MM.1S (cell line): ENCODE measurements around the gene LY9.

Experiments used
- EZH2 ChIP-seq: fragments of 300-600 bp; sonication (generic); optimal IDR thresholded peaks from 2 replicates; pipeline ENCODE3; 2017; ENCODE audit warnings: low read depth, mild to moderate bottlenecking, antibody characterized with exemption, low read length, mixed read lengths
- EZH2phosphoT487 ChIP-seq: fragments of 300-600 bp; sonication (generic); IDR thresholded peaks from 2 replicates; pipeline ENCODE4 v1.6.1; 2018; ENCODE audit warnings: antibody characterized with exemption, low read length
- TF ChIP-seq, protein P1 (sequence below): fragments of 300-600 bp; sonication (generic); IDR thresholded peaks from 2 replicates; pipeline ENCODE4 v1.5.1; 2016; ENCODE audit warnings: antibody characterized with exemption, low read length, mixed read lengths

DNA sequence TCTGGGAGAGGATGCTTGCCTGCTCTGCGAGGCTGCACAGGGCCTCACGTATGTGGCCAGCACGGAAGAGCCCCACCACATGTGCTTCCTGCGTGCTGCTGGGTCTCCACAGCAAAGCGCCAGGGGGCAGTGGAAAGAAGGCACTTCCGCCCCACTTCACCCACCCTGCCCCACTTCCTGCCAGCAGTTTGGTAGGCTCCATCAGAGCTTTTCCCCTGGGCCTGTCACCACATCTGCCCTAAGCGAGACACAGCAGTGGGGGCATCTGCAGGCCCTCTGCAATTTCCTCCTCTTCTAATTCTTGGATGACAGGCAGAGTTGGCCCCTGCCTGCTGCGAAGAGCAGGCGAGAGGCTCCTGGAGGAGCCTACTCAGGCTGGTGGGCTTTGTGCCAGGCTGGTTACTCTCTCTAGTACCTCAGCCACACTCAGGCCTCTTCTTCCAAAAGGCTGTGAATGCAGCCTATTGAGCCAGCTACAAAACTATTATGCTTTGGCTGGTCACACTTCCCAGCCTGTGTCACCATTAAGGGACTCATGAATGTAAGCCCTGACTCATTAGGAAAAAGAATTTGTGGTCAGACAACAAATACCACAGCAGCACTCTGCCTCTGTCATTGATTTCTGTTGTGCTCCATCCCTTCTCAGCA, 41.7 kb downstream of the LY9 start:
- TF ChIP-seq, protein P1, sequence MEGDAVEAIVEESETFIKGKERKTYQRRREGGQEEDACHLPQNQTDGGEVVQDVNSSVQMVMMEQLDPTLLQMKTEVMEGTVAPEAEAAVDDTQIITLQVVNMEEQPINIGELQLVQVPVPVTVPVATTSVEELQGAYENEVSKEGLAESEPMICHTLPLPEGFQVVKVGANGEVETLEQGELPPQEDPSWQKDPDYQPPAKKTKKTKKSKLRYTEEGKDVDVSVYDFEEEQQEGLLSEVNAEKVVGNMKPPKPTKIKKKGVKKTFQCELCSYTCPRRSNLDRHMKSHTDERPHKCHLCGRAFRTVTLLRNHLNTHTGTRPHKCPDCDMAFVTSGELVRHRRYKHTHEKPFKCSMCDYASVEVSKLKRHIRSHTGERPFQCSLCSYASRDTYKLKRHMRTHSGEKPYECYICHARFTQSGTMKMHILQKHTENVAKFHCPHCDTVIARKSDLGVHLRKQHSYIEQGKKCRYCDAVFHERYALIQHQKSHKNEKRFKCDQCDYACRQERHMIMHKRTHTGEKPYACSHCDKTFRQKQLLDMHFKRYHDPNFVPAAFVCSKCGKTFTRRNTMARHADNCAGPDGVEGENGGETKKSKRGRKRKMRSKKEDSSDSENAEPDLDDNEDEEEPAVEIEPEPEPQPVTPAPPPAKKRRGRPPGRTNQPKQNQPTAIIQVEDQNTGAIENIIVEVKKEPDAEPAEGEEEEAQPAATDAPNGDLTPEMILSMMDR = no peak
- TF ChIP-seq EZH2 (no peak), EZH2phosphoT487 (no peak)
